NCI-H1105 (cell line): Measurements from ENCODE around the gene MPZ.
A peak's percentile ranks its signal among the peaks of the same experiment; 100 is the strongest.
"Not testable (repeated sequence)": the region's sequence is repeated elsewhere in the genome, so short reads cannot be mapped to it uniquely, and the experiment has no call there.

ENCODE experiments used
- DNase-seq: peaks from one replicate; lab custom pipeline; 2025; lab: John Stamatoyannopoulos, UW

Gene MPZ

DNA sequence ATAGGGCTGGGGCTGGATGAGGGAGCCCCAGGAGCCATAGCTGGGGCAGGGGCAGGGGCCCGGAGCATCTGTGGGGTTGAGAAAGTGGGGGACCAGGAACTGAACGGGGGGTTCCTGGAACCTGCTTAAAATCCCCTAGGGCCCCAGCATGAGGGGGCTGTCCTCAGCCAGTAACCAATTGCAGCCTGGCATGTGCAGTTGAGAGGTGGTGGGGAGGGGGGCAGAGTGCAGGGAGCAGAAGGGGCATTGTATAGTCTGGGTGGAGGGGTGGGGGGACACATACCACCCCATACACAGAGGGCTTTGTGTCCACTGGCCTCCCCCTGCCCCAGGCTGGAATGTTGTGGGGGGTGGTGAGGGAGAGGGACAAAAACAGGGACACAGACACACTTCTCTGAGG is at the start of gene MPZ:
Gene MPZ (minus strand): TSS at position 101 of the 400 bp plus-strand sequence. CDS start 63 bp downstream, at position 38.
- DNase-seq: no peak

- DNase-seq: no peak
Observed at GRCh38 chr1:161359291-161359690, 49.5 kb upstream of the MPZ start.

DNA sequence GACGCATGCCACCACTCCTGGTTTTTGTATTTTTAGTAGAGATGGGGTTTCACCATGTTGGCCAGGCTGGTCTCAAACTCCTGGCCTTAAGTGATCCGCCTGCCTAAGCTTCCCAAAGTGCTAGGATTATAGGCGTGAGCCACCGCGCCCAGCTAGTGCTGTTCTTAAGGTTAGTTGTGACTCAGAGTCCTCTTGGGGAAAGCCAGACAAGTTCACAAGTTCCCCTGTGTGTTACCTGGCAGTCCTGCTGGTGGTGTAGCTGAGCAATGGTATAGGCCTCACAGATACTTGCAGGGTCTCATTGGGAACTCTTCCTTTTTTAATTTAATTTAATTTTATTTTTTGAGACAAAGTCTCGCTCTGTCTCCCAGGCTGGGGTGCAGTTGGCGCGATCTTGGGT is 47.3 kb upstream of the MPZ start:
- no peak for DNase-seq

- no peak for DNase-seq
Observed at GRCh38 chr1:161351482-161351881, 41.7 kb upstream of the MPZ start.

GRCh38 chr1:161350671-161351070 is 40.9 kb upstream of the MPZ start:
- DNase-seq: no peak

DNA sequence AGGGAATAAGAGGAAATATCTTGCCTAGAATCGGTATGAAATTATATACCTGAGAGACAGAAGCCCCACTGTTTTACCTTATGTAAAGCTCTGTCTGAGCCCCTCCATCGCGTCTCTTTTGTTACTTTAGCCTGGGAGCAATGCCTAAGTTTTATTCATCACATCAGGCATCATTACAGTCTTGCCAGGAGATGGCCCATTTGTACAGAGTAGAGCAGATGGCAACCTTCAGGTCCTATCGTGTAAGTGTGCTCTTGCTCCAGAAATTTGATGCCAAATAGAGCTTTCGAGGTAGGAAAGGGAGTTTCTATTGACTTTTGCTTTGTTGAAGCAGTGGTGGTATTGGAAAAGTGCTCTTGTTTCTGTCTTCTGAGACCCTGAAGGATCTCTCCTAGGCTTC is 33.1 kb upstream of the MPZ start:
- DNase-seq: no peak

GRCh38 chr1:161342177-161342576 is 32.4 kb upstream of the MPZ start:
- DNase-seq: no peak

- DNase-seq: no peak
Observed at GRCh38 chr1:161335796-161336195, 26.0 kb upstream of the MPZ start.

DNA sequence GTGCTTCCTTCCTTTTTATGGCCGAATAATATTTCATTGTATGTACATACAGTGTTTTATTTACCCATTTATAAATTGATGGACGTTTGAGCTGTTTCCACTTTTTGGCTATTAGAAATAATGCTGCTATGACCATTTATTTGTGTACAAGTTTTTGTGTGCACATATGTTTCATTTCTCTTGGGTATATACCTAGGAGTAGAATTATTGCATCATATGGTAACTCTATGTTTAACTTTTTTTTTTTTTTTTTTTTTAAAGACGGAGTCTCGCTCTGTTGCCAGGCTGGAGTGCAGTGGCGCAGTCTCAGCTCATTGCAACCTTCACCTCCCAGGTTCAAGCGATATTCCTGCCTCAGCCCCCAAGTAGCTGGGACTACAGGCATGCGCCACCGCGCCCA is 23.4 kb upstream of the MPZ start:
- no peak for DNase-seq

DNA sequence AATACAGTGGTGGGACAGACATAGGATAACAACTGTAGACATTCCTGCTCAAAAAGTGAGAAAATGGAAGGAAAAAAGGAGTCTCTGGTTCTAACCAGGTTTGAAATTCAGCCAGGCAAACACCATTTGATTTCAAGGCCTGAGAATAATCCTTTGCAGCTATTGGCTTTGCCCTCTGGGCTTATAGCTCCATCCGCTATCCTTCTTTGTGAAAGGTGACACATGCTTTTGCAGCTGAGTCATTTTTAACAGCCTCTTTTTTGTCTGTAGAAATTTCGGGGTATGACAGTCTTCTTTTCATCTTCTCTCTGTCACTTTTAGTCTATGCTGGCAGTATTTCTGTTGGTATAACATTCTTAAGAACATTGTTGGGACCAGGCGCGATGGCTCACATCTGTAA is 20.6 kb upstream of the MPZ start:
- no peak for DNase-seq

DNA sequence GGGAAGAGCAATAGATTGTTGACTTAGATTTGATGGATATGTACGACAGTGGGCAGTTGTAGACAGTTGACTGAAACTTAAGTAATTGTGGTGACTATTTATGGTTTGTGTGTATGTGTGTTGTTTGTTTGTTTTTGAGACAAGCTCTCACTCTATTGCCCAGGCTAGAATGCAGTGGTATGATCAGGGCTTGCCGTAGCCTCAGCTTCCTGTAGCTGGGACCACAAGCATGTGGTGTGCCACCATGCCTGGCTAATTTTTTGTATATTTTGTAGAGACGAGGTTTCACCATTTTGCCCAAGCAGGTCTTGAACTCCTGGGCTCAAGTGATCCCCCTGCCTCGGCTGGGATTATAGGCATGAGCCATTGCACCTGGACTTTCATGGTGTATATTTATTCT is 14.3 kb upstream of the MPZ start:
- no peak for DNase-seq

DNA sequence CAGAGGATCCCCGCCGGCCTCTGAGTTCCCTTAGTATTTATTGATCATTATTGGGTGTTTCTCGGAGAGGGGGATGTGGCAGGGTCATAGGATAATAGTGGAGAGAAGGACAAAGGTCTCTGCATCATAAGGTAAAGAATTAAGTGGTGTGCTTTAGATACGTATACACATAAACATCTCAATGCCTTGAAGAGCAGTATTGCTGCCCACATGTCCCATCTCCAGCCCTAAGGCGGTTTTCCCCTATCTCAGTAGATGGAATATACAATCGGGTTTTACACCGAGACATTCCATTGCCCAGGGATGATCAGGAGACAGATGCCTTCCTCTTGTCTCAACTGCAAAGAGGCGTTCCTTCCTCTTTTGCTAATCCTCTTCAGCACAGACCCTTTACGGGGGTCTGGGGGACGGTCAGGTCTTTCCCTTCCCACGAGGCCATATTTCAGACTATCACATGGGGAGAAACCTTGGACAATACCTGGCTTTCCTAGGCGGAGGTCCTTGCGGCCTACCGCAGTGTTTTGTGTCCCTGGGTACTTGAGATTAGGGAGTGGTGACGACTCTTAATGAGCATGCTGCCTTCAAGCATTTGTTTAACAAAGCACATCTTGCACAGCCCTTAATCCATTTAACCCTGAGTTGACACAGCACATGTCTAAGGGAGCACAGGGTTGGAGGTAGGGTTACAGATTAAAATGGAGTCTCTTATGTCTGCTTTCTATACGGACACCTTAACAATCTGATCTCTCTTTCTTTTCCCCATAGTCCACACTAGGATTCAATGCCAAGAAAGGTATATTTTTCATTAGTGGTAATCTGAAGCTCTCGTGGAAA is 6.3 kb upstream of the MPZ start:
- not testable (repeated sequence) for DNase-seq

DNA sequence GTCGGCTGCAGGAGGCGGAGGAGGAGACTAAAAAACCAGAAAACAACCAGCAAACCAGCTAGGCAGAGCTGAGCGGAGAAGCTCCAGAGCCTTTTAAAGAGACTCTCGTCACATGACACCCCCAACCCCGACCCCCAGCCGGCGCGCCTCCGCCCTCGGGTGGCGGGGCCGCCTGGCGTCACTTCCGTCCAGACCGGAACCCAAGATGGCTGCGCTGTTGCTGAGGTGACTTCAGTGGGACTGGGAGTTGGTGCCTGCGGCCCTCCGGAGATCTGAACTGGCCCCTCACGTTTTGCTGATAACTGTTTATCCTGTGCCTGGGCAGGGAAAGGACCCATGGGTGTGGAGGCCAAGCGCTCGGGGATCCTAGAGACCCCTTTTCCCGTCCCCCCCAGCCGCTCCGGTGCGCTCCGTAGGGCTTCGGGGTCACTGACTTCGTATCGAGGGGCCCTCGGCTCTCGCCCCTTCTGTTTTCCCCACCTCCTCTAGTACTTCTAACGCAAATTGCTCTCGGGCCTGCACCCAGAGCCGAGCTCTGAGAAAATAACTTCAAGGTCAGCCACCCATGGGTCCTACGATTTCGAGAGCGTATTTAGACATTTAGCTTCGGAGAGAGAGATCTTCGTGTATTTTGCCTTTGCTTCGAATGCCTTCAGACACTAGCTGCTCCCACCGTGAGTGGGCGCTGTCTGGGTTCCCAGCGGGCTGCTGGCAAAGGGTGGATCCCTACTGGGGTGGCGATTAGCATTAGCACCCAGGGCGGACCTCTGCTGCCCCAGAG is 4.6 kb upstream of the MPZ start, which contains the start of gene SDHC:
Gene SDHC (plus strand): TSS at position 181 of the 781 bp plus-strand sequence. CDS start 25 bp downstream, at position 206.
- peak; percentile 88 for DNase-seq

- DNase-seq: no peak
Observed at GRCh38 chr1:161313554-161314200, 3.9 kb upstream of the MPZ start.

- no peak for DNase-seq
Observed at GRCh38 chr1:161311595-161312181, 1.9 kb upstream of the MPZ start.

GRCh38 chr1:161307892-161308638 is 1.7 kb downstream of the MPZ start:
- no peak for DNase-seq

- DNase-seq: no peak
Observed at GRCh38 chr1:161307230-161307768, 2.5 kb downstream of the MPZ start.

GRCh38 chr1:161305867-161306519 is 3.8 kb downstream of the MPZ start:
- DNase-seq: peak; percentile 80

DNA sequence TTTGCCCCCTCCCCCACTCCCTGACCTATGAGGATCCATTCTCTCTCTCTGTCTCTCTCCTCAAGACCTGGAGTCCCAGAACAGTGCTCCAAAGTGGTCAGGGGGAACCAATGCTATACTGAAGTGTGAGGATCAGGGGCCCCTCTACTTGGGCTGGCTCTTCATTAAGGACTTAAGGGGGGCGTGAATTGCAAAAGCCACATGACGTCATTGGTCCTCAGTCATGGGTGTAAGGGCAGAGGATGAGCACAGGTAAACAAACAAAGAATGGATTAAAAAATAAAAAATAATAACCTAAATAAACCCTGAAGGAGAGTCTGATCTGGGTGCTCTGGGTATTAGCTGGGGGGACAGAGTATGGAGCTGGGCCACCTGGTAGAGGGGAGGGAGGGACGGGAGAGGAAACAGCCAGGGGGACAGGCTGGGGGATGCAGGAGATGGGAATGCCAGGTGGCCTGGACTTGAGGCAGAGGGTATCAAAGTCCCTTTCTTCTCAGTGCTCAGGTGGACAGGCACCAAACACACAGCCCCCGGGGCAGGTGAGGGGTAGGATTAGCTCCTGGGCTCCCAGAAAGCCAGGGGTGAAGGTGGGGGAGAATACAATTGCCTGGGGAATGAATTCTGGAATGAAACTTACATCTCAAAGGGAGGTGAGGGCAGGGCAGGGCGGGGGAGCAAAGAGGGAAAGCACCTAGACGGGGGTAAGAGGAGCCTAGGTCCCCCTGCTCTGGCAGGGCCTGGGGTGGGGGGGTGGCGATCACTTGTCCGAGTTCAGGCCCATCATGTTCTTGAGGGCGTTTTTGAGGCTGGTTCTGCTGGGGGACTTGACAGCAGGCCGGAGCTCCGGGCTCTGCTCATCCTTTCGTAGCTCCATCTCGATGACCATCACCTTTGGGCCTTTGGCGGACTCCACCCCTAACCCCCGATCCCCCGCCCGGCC is 4.6 kb downstream of the MPZ start:
- DNase-seq: no peak

DNA sequence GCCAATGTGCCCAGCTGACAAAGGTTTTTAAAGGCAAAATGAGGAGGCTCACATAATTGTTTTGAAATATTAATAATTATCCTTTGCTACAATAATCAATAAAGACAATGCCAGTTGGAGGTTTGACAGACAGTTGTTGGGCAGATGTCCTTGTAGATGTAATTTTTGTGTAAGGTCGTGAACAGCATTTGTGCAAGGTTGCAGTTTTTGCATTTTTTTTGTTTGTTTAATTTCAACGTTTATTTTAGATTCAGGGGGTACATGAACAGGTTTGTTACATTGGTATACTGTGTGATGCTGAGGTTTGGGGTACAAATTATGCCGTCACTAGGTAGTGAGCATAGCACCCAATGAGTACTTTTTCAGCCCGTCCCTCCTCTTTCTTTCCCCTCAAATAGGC is 9.3 kb downstream of the MPZ start:
- no peak for DNase-seq
